PFSK-1 (cell line): ENCODE measurements around the gene FTL.

Experiments used
- FOXP2 ChIP-seq: optimal IDR thresholded peaks from 2 replicates; pipeline ENCODE3; 2011; ENCODE audit warnings: borderline replicate concordance, control low read depth, inconsistent platforms; ENCODE audit not compliant: insufficient read depth; ENCODE audit errors: extremely low read length, extremely low read depth
- POLR2AphosphoS5 ChIP-seq: IDR thresholded peaks from 2 replicates; pipeline ENCODE4 v1.6.1; 2012; ENCODE audit warnings: low read depth, mild to moderate bottlenecking, control low read depth, low read length, moderate library complexity
- REST ChIP-seq, 2 experiments: IDR thresholded peaks; 2 replicates each; pipeline versions ENCODE4 v1.6.1 to v1.8.0; 2011 to 2012; ENCODE audit warnings: low read depth in 2 of 2, low read length in 2 of 2, control low read depth in 1 of 2, inconsistent platforms in 1 of 2, mild to moderate bottlenecking in 1 of 2, moderate library complexity in 1 of 2; ENCODE audit not compliant: insufficient read depth in 1 of 2
- SIN3A ChIP-seq: IDR thresholded peaks from 2 replicates; pipeline ENCODE4 v1.6.1; 2012; ENCODE audit warnings: mild to moderate bottlenecking, low read length, moderate library complexity, borderline replicate concordance; ENCODE audit not compliant: insufficient read depth
- TAF1 ChIP-seq: IDR thresholded peaks from 2 replicates; pipeline ENCODE4 v1.6.1; 2012; ENCODE audit warnings: low read length, control low read depth, borderline replicate concordance; ENCODE audit not compliant: insufficient read depth

Gene FTL

GRCh38 chr19:48991873-48992580 is 26.9 kb downstream of the FTL start:
- 0 out of 4 replicates have a peak, but pooled peaks of 1 of the 2 experiments have one; percentile 21 for TF ChIP-seq REST (IDR thresholded peaks at IDR 0.05; ENCODE audit: insufficient read depth in 1 of 2, low read depth in 2 of 2, low read length in 2 of 2)
- TF ChIP-seq SIN3A: no peak
- TF ChIP-seq POLR2AphosphoS5: peak; percentile 70; the same call in 1 of the 2 replicates
- TF ChIP-seq FOXP2: no peak
- TF ChIP-seq TAF1: peak; percentile 62; the same call in 1 of the 2 replicates

GRCh38 chr19:48992581-48993174 is 27.6 kb downstream of the FTL start:
- TF ChIP-seq TAF1 (peak; percentile 5; the same call in 1 of the 2 replicates), REST (IDR thresholded peaks at IDR 0.05; ENCODE audit: insufficient read depth in 1 of 2, low read depth in 2 of 2, low read length in 2 of 2) (no peak)

DNA sequence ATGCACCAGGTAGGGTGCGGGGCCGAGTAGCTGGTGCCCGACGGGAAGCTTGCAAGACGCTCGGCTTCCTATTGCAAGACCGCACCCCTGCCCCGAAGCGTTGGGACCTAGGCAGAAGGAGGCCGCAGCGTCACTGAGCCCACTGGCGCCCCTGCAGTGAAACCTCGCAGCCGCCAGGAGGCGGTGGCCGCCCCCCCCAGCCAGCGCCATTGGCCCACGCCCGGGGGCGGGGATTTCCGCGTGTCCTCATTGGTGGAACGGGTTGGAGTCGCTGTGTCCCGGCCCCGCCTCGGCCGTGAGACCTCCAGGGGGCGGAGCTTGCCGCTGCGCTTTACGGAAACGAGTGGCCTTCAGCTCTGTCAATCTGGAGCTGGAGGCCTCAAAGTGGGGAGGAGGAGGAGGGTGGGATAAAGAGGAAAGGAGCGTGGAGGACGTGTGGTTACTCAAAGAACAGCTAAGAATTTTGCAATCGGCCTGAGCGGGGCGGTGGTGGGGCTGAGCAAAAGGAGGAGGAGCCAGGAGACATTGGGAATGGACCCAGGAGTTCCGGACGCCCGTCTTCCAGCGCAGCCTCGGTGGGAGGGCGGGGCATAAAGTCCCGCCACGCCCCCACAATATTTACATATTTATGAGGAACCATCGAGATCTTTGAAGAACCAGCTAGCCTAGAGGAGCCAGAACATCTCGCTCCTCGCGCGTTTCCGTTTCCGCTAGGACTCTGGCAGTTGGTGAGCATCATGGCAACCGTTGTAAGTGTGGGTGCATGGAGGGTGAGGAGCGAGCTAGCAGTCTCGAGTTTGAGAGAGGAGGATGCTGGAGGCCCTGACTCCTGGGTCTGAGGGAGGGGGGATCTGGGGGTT is 28.3 kb downstream of the FTL start, which contains the start of the genes GYS1 and RUVBL2:
GYS1 (minus strand) TSS at position 135 of the 860 bp plus-strand sequence. CDS start 197 bp downstream, outside the sequence.
RUVBL2 (plus strand) TSS at position 713 of the 860 bp plus-strand sequence; CDS start at position 738, 25 bp downstream.
- TF ChIP-seq SIN3A (peak; percentile 87), REST (IDR thresholded peaks at IDR 0.05; ENCODE audit: insufficient read depth in 1 of 2, low read depth in 2 of 2, low read length in 2 of 2) (no peak), FOXP2 (peak; percentile 19), TAF1 (peak; percentile 96), POLR2AphosphoS5 (peak; percentile 85)

DNA sequence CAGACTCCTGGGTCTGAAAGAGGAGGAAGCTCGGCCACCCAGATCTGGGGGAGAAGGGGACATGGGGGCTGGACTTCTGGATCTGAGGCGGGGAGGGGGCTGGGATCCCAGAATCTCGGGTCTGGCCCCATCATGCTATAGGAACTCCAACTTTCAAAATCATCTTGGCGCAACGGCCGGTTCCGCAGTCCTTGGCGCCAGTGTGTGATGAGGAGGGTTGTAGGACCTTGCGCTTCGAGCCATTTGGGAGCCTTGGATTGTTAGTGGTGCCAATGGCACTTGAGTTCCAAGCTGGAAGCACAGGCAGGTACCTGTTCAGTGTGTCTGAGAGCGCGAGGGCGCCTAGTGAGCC is 28.9 kb downstream of the FTL start:
- no peak for TF ChIP-seq REST (IDR thresholded peaks at IDR 0.05; ENCODE audit: insufficient read depth in 1 of 2, low read depth in 2 of 2, low read length in 2 of 2)
- TF ChIP-seq FOXP2: no peak
- no peak for TF ChIP-seq POLR2AphosphoS5
- TF ChIP-seq TAF1: no peak
- TF ChIP-seq SIN3A: no peak
